A549 treated with AZD9567 at 1 μM for 4 hours (cell line): ENCODE data around the gene EFNB3. TPM values are rescaled to one million over a fixed set of nuclear protein-coding genes. Genes with fewer than 3 reads are reported as not detected.

Experiments
- total RNA-seq: library from RNA; stranded (reverse); fragments of 200-300 nt; extraction: Qiagen RNA extraction; gene quantifications from 5 replicates; pipeline ENCODE4 v1.2.3, GENCODE V29; 2022; ENCODE audit not compliant: insufficient read depth

The EFNB3 gene
- 1.1 to 2.2 TPM (median 1.3 TPM) in 5 replicates for total RNA-seq

GRCh38 chr17:7704601-7705268 is at the start of gene EFNB3:
TSS of gene EFNB3 (plus strand) at chr17:7705202. CDS start at chr17:7705599, 397 bp downstream.

GRCh38 chr17:7687072-7687907 is 17.7 kb upstream of the EFNB3 start, which contains the start of gene TP53:
TSS of gene TP53 (minus strand) at chr17:7687490. CDS start at chr17:7676594, 10,896 bp downstream.

GRCh38 chr17:7687908-7688807 is 16.8 kb upstream of the EFNB3 start, which contains the start of gene WRAP53:
TSS of gene WRAP53 (plus strand) at chr17:7688477. CDS start at chr17:7688649, 172 bp downstream.

GRCh38 chr17:7716901-7717755 is 12.1 kb downstream of the EFNB3 start, which contains the start of gene DNAH2:
TSS of gene DNAH2 (plus strand) at chr17:7717744. CDS start at chr17:7719735, 1,991 bp downstream.

Other genes with a start within 250 kb of the EFNB3 start
- 17.6 to 21.8 TPM (median 20.5 TPM) in 5 replicates for gene ZBTB4, start 225.6 kb upstream of the EFNB3 start, total RNA-seq
- not detected in 5 replicates for gene SLC35G6, start 223.8 kb upstream of the EFNB3 start, total RNA-seq
- 74.1 to 103 TPM (median 95.9 TPM) in 5 replicates for gene POLR2A, start 220.8 kb upstream of the EFNB3 start, total RNA-seq
- 7.1 to 11.8 TPM (median 9.9 TPM) in 5 replicates for gene TNFSF12, start 156.1 kb upstream of the EFNB3 start, total RNA-seq
- gene TNFSF13, start 146.5 kb upstream of the EFNB3 start, total RNA-seq, result 0.40 to 0.92 TPM (median 0.66 TPM) in 4 of 5 replicates, not detected in the other
- gene SENP3, start 143.3 kb upstream of the EFNB3 start, total RNA-seq, result 70.1 to 96.6 TPM (median 91.7 TPM) in 5 replicates
- 23.5 to 28.8 TPM (median 28.1 TPM) in 5 replicates for gene CD68, start 125.6 kb upstream of the EFNB3 start, total RNA-seq
- gene MPDU1, start 121.3 kb upstream of the EFNB3 start, total RNA-seq, result 112 to 167 TPM (median 117 TPM) in 5 replicates
- gene SOX15, start 115.1 kb upstream of the EFNB3 start, total RNA-seq, result 0.17 to 0.42 TPM (median 0.28 TPM) in 4 of 5 replicates, not detected in the other
- gene FXR2, start 90.3 kb upstream of the EFNB3 start, total RNA-seq, result 59.1 to 61.9 TPM (median 61.2 TPM) in 5 replicates
- 51.0 to 90.6 TPM (median 82.1 TPM) in 5 replicates for gene SAT2, start 77.4 kb upstream of the EFNB3 start, total RNA-seq
- 0.47 to 1.00 TPM (median 0.70 TPM) in 4 of 5 replicates, not detected in the other for gene SHBG, start 75.1 kb upstream of the EFNB3 start, total RNA-seq
- gene ATP1B2, start 54.3 kb upstream of the EFNB3 start, total RNA-seq, result 0.19 to 0.26 TPM (median 0.24 TPM) in 4 of 5 replicates, not detected in the other
- gene TP53, start 17.7 kb upstream of the EFNB3 start, total RNA-seq, result 42.8 to 46.9 TPM (median 44.9 TPM) in 5 replicates
- 39.9 to 45.3 TPM (median 43.7 TPM) in 5 replicates for gene WRAP53, start 16.7 kb upstream of the EFNB3 start, total RNA-seq
- 0.03 to 0.10 TPM (median 0.05 TPM) in 3 of 5 replicates, not detected in the others for gene DNAH2, start 12.5 kb downstream of the EFNB3 start, total RNA-seq
- gene KDM6B, start 129.0 kb downstream of the EFNB3 start, total RNA-seq, result 6.7 to 19.5 TPM (median 13.5 TPM) in 5 replicates
- 0.79 to 1.4 TPM (median 1.2 TPM) in 4 of 5 replicates, not detected in the other for gene TMEM88, start 149.9 kb downstream of the EFNB3 start, total RNA-seq
- gene NAA38, start 152.4 kb downstream of the EFNB3 start, total RNA-seq, result 115 to 231 TPM (median 227 TPM) in 5 replicates
- gene CYB5D1, start 152.8 kb downstream of the EFNB3 start, total RNA-seq, result 17.6 to 22.9 TPM (median 19.7 TPM) in 5 replicates
- 50.7 to 58.1 TPM (median 56.6 TPM) in 5 replicates for gene CHD3, start 183.6 kb downstream of the EFNB3 start, total RNA-seq
- gene RNF227, start 211.1 kb downstream of the EFNB3 start, total RNA-seq, result 1.2 to 2.1 TPM (median 1.4 TPM) in 5 replicates
- gene KCNAB3, start 224.7 kb downstream of the EFNB3 start, total RNA-seq, result 2.3 to 2.9 TPM (median 2.4 TPM) in 4 of 5 replicates, not detected in the other
- gene TRAPPC1, start 226.7 kb downstream of the EFNB3 start, total RNA-seq, result 305 to 400 TPM (median 319 TPM) in 5 replicates
- gene CNTROB, start 227.0 kb downstream of the EFNB3 start, total RNA-seq, result 18.2 to 49.4 TPM (median 43.5 TPM) in 5 replicates